Spleen (tissue), 7 donors: ENCODE results near the gene ZSCAN22.

Source experiments
- POLR2A ChIP-seq, 3 donors: fragments of 450-650 bp; IDR thresholded peaks; one replicate each; pipeline ENCODE4 v1.5.1; 2017; ENCODE audit warnings: antibody characterized with exemption in 3 of 3, mild to moderate bottlenecking in 1 of 3
- TF ChIP-seq, protein P1 (sequence below), 11 experiments: fragments of 200-600 bp in 7 of 11; fragments of 450-650 bp in 4 of 11; sonication (generic) in 4 of 11; IDR thresholded peaks in 8 of 11; conservative IDR thresholded peaks in 3 of 11; 1 replicate in 7 of 11; 2 replicates in 4 of 11; pipeline versions ENCODE4 v1.4.0 to v1.8.0; 2016 to 2021; ENCODE audit warnings: antibody characterized with exemption in 11 of 11, inconsistent platforms in 4 of 11, mild to moderate bottlenecking in 1 of 11
- donor health status: DM: no; HTN: no; CAD: no; lungs with moderate emphysema.
- donor health status: DM: no; HTN: no; CAD: no.
- donor health status: DM: no; HTN: no; CAD: no.

DNA sequence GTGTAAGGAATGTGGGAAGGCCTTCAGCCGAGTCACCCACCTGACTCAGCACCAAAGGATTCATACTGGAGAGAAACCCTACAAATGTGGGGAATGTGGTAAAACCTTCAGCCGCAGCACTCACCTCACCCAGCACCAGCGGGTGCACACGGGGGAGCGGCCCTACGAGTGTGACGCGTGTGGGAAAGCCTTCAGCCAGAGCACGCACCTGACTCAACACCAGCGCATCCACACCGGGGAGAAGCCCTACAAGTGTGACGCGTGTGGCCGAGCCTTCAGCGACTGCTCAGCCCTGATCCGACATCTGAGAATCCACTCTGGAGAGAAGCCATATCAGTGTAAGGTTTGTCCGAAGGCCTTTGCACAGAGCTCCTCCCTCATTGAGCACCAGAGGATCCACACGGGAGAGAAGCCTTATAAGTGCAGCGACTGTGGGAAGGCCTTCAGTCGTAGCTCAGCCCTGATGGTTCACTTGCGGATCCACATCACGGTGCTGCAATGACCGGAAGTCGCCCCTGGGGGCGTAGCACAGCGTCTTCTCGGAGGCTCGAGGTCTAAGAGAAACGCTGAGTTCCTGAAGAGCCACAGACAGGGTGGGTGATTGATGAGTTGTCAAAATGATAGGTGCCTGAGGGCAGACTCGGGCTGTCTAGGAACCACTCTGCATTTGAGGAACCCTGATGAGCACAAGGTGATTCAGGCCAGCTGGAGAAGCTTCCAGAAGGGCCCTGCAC, 12.2 kb downstream of the ZSCAN22 start:
- TF ChIP-seq, protein P1, sequence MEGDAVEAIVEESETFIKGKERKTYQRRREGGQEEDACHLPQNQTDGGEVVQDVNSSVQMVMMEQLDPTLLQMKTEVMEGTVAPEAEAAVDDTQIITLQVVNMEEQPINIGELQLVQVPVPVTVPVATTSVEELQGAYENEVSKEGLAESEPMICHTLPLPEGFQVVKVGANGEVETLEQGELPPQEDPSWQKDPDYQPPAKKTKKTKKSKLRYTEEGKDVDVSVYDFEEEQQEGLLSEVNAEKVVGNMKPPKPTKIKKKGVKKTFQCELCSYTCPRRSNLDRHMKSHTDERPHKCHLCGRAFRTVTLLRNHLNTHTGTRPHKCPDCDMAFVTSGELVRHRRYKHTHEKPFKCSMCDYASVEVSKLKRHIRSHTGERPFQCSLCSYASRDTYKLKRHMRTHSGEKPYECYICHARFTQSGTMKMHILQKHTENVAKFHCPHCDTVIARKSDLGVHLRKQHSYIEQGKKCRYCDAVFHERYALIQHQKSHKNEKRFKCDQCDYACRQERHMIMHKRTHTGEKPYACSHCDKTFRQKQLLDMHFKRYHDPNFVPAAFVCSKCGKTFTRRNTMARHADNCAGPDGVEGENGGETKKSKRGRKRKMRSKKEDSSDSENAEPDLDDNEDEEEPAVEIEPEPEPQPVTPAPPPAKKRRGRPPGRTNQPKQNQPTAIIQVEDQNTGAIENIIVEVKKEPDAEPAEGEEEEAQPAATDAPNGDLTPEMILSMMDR (IDR thresholded peaks at IDR 0.05 in 8 of 11, conservative IDR thresholded peaks at IDR 0.05 in 3 of 11), result no peak
- no peak for TF ChIP-seq POLR2A (IDR thresholded peaks at IDR 0.05)
